ENCODE measurements around the gene TSPAN14.
"Not testable (repeated sequence)": the region's sequence is repeated elsewhere in the genome, so short reads cannot be mapped to it uniquely, and the experiment has no call there.

TSPAN14 gene

GRCh38 chr10:80453842-80454512 is at the start of gene TSPAN14:
TSS of gene TSPAN14 (plus strand) at chr10:80454310. CDS start at chr10:80489234, 34,924 bp downstream.
- peak; percentile 76 to 81 for ATAC-seq

- no peak for ATAC-seq
These were observed 49.1 kb upstream of the TSPAN14 start for GRCh38 chr10:80405035-80405434.

GRCh38 chr10:80405626-80406025 is 48.5 kb upstream of the TSPAN14 start:
- no peak for ATAC-seq

GRCh38 chr10:80406204-80406603 is 47.9 kb upstream of the TSPAN14 start:
- ATAC-seq, result no peak

GRCh38 chr10:80407812-80408241 is 46.3 kb upstream of the TSPAN14 start:
- peak; percentile 72 to 76 for ATAC-seq

GRCh38 chr10:80408242-80409101 is 45.6 kb upstream of the TSPAN14 start, which contains the start of gene PRXL2A:
TSS of gene PRXL2A (plus strand) at chr10:80408551. CDS start at chr10:80420468, 11,917 bp downstream.
- peak; percentile 88 to 90 for ATAC-seq

GRCh38 chr10:80409121-80409520 is 45.0 kb upstream of the TSPAN14 start:
- ATAC-seq, result no peak

GRCh38 chr10:80410122-80410521 is 44.0 kb upstream of the TSPAN14 start:
- ATAC-seq, result no peak

- no peak for ATAC-seq
These were observed 43.4 kb upstream of the TSPAN14 start for GRCh38 chr10:80410578-80411145.

GRCh38 chr10:80411267-80411668 is 42.8 kb upstream of the TSPAN14 start:
- no peak for ATAC-seq

GRCh38 chr10:80411681-80412220 is 42.4 kb upstream of the TSPAN14 start:
- no peak for ATAC-seq

GRCh38 chr10:80412486-80412885 is 41.6 kb upstream of the TSPAN14 start:
- no peak for ATAC-seq

GRCh38 chr10:80413271-80413996 is 40.7 kb upstream of the TSPAN14 start:
- ATAC-seq, result no peak

- ATAC-seq, result no peak
These were observed 39.8 kb upstream of the TSPAN14 start for GRCh38 chr10:80414142-80414895.

GRCh38 chr10:80415734-80416478 is 38.2 kb upstream of the TSPAN14 start:
- no peak for ATAC-seq

- no peak for ATAC-seq
These were observed 37.5 kb upstream of the TSPAN14 start for GRCh38 chr10:80416479-80417098.

- not testable (repeated sequence) for ATAC-seq
These were observed 36.9 kb upstream of the TSPAN14 start for GRCh38 chr10:80417256-80417655.

GRCh38 chr10:80421050-80421706 is 32.9 kb upstream of the TSPAN14 start:
- no peak for ATAC-seq

GRCh38 chr10:80421707-80422536 is 32.2 kb upstream of the TSPAN14 start:
- ATAC-seq, result no peak
